GM19438 (cell line): ENCODE data around the gene MOB3B.

Experiments used
- ATAC-seq: cut with Tn5 transposase; IDR thresholded peaks from one replicate; pipeline ENCODE4 v1.9.1; 2021; ENCODE audit warnings: low read depth; ENCODE audit not compliant: unreplicated experiment

The MOB3B gene

DNA sequence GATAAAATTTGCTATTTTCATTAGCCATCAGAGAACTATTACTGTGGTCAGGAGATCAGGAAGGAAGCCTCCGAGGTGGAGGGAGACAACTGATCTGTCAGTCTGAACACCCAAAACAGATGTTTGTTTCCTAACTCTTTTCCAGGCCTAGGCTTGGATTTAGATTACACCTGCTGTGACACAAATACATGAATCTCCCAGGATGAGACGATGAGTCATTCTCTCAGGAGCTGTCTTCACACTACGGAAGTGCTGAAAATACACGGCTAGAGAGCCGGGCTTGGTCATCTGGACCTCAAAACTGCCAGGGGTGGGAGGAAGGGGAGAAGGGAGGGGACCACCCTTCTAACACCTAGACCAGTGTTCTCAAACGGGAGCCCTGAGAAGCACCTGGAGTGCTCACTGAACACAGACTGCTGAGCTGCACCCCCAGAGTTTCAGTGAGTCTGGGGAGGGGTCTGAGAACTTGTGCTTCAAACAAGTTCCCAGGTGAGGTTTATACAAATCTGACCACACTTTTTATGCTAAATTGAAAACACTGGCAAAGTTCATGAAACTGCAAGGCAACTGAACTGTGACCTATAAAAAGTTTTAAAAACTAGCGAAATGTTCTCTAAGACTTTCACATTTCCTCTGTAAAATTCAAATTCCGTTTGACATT, 152.3 kb downstream of the MOB3B start:
- ATAC-seq = peak; percentile 28

DNA sequence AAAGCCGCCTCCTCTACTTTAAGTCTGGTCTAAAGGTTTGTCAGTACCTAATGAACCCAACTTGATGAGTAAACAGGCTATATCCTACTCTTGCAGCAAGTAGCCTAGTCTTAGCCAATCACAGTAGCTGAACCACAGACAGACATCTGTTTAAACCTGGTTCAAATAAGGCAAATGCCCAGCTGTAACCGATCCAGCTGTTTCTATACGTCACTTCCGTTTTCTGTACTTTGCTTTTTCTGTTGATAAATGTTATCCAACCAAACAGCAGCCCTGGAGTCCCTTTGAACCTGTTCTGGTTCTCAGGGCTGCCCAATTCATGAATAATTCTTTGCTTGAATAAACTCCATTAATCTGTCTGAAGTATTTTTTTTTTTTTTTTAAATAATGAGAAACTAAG, 155.8 kb downstream of the MOB3B start:
- no peak for ATAC-seq

DNA sequence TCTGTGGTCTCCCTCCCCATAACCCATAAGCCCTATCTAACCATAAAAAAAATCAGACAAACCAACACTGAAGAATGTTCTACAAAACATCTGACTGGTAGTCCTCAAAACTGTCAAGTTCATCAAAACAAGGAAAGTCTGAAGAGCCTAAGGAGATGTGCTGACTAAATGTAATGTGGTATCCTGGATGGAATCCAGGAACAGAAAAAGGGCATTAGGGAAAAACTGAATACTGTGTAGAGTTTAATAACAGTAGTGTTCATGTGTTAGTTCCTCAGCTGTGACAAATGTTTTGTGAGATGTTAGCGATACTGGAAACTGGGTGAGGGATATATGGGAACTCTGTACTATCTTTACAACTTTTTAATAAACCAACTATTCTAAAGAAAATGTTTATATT, 157.0 kb downstream of the MOB3B start:
- no peak for ATAC-seq

DNA sequence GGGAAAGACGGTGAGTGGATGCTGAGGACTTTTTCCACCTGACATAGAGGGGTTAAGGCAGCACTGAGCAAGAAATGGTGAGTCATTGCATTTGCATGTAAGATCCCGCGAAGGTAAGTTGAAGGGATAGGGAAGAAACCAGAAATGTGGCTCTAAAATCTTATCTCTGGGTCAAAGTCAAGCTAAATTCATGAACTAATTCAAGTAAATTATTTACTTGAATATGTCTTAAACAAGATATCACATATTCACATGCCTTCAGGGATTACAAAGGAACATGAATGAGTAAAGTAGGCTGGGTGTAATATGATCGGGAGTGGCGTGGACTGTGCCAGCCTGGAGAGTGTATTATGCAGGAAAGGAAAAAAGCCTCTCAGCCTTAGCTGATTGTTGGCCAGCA, 158.2 kb downstream of the MOB3B start:
- no peak for ATAC-seq

DNA sequence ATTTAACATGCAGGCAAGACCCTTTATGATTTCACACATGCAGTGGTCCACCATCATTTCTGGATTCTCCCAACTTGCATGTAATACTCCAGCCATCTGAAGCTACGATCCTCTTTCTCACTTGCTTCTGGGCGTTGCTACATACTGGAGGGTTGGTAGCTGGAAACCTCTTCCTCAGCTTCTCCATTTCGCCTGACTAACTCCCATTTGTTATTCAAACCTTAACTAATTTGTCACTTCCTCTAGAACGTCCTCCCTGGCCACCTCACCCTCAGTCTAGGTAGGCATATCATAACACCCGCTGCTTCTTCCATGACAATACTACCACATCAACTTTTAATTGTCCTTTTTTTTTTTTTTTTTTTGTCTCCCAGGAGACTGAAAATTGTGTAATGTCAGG, 160.0 kb downstream of the MOB3B start:
- ATAC-seq = no peak

DNA sequence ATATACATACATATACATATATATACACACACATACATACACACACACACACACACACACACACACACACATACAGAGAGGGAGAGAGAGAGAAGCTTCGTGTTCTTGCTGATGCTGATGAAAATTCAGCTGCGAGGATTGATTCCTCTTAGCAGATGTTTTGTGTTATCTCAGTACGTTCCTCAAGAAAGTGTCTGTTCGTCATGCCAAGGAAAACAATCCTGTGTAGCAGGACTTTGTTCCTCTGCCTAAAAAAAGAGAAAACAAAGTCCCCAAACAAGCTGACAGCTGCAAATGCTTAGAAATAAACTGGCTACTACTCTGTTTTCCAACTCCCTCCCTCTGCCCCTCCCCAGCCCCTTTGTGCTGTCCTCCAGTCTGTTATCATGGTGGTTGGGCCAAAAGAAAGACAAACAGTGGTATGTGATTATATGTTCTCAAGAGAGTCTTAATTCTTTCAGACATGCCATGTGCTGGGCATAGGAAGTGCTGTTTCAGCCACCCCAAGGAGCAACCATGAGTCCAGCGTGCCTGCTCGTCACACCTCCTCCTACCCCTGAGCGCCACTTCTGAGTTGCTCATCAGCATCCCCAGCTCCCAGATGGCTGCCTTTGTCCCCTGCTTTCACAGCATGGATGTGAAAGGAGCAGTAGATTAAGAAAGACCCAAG, 161.2 kb downstream of the MOB3B start:
- ATAC-seq = no peak

DNA sequence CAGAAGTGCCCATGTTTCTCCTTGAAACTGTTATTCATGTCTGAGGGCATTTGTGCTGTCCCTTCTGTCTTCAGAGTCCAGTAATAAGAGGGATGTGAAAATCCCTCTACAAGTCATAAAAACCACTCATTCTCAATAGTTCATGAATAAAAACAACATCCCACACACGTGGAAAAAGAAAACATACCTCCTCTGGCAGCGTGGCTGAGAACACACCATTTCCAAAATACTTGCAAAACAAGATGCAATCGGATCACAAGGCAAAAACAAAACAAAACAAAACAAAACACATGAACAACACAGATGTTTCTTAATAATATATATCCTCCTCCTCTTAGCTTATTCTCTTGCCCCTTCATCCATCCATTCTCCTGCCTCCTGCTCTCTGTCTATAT, 161.7 kb downstream of the MOB3B start:
- no peak for ATAC-seq

DNA sequence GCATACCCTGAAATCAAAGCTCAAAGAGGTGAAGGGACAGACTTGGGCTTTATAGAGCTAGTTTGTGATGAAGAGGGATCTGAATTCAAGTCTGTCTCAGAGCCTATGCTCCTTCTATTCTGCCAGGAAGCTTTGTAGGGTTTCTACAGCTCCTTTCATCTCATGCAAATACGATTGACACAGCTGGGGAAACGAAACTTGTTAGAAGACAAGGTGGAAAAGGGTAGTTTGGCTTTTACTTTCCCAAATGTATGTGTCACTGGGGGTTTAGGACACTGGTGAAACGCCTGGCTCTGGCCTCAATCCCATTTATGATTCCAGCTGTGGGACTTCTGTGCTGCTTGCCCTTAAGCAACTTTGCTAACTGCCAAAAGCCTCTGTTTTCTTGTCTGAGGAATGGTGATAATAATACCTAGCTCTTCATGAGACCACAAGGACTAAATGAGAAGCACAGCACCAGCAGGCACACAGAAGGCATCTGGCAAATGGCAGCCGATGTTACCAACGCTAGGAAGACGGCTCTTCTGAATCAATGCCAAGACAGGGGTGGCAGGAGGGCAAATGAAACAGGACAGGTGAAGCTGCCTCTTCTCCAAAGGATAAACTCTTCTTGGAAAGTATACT, 162.3 kb downstream of the MOB3B start:
- peak; percentile 67 for ATAC-seq

DNA sequence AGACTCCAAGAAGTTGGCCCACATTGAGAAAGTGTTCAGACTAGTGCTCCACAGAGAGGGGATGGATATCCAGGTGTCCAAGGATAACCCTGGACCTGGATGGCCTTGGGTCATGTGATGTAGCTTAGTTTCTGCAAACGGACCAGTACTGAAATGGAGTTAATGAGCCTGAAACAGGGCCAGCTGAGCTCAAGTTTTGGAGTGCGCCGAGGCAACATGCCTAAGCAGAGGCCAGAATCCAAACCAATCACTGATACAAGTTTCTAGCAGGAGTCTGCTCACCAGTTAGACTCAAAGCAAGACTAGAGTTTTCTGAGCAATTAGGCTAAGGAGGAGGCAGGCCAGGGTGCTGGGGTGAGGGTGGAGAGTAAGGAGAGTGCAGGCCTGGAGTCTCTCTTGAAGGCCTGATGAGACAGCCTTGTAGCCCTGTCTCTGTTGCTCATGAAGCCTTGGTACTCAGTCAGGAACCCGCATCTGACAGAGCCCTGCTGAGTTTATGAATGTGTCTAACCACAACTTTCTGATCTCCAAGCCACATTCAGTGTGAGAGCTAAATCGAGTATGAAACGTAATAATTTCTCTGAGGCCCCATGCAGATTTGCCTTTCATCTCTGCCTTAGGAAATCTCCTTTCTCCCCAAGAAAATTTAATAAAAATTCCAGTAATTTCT, 163.8 kb downstream of the MOB3B start:
- ATAC-seq = peak; percentile 77

DNA sequence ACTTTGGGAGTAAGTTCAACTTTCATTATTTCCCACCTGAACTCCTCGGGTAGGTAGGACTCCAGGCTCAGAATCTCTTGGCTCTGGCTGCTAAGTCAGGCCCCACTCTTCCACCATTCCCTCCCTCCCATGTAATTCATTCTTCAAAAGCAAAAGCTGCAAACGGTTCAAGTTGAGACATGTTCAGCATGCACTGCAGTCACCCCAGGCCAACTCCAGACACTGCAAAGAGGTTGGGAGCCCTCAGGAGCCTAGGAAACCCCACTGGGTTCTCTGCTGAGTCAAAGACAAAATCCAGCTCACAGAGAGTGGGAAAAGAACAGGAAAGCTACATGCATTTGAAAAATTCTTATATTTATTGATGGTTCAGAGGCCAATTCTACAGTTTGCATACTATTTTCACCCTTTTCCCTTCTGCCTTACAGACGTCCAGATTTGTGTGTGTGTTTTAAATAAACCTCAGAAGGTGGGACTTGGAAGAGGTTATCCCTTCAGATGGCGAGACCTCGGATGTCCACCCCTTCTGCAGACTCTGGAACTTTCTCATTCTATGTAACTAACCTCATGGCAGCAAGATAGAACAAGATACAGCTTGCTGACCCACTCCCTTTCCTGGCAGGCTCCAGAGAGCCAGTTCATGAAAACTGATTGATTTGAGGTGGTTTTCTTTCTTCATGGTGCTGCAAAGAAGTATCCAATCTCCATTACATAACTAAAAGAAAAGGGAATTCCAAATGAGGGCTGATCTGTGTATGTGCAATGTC, 167.0 kb downstream of the MOB3B start:
- ATAC-seq = no peak

DNA sequence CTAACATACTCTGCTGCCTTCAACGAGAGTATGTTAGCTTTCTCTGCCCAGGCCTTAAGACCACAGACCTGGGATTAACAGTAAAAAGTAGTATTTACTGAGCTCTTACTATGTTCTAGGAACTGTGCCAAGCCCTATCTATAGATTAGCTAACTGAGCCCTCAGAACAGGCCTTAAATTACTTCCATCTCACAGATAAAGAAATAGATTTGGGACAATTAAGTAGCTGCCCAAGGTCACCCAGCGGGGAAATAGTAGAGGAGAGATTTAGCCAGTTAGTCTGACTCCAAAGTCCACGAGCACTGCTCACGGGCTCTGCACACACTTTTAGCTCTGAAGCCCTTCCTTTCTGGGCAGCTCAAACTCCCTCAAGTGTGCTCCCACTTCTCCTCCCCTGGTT, 168.1 kb downstream of the MOB3B start:
- no peak for ATAC-seq

DNA sequence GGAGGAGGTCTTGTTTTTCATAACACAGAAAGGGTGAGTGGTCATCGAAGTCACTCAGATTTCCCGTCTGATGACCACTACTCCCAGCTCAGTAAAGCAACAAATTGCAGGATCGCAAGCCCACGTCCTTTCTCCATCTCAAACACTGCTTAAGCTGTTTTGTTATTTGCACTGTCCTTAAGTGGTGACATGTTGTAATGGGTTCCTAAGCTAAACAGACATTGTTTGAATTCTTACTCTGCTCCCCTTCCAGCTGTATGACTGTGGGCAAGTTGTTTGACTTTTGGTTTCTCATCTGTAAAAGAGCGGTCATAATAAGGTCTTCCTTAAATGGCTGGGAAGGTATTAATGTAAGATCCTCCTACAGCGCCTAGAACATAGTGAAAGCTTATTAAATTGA, 169.9 kb downstream of the MOB3B start:
- ATAC-seq = no peak

DNA sequence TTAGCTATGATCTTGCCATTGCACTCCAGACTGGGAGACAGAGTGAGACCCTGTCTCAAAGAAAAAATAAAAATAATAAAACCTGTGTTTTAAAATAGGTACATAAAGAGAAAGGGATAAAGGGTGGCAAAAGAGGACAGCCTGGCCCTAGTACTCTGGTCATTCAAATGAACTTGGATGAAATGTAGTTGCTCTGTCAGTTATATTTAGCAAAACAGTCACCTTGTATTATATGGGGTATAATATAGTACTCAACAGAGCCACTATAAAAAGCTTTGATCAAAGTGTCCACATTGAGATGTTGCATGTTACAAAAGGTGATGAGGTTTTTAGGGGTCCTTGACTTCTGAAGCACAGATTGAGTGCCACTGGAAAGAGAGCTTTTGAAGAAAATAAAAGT, 171.6 kb downstream of the MOB3B start:
- no peak for ATAC-seq

DNA sequence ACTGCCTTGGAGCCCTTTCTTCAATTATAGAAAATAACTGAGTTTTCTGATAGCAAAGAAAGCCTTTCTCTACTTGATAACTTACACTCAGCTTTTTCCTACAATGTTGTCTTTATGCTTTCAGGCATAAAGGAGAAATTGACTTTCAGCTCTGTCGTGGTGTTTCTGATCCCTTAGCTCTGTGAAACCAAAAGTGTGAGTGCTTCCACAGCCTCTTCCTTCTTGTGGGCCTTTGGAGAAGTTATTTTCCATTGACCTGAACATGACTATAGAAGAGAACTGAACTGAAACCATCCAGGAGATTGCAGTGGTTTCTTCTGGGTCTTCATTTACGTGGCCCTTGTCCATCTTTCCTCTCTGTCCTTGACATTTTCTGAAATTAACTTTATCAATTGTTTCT, 173.2 kb downstream of the MOB3B start:
- ATAC-seq = no peak

DNA sequence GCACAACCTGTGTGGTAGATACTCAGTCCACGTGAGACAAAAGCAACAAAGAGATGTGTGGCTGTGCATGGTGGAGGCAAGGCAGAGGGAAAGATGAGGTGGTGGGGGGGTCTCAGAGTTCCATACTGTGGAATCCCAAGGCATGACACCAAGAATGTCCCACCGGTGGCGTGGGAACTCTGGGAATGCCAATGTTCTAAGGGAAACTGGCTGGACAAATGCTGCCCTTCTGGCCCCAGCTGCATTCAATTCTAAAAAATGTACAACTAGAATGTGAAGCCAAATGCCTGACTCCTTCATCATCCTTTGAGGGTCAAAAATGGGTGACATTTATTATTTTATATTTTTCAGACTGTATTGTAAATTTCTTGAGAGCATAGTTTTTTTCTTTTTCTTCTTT, 174.4 kb downstream of the MOB3B start:
- ATAC-seq = no peak

DNA sequence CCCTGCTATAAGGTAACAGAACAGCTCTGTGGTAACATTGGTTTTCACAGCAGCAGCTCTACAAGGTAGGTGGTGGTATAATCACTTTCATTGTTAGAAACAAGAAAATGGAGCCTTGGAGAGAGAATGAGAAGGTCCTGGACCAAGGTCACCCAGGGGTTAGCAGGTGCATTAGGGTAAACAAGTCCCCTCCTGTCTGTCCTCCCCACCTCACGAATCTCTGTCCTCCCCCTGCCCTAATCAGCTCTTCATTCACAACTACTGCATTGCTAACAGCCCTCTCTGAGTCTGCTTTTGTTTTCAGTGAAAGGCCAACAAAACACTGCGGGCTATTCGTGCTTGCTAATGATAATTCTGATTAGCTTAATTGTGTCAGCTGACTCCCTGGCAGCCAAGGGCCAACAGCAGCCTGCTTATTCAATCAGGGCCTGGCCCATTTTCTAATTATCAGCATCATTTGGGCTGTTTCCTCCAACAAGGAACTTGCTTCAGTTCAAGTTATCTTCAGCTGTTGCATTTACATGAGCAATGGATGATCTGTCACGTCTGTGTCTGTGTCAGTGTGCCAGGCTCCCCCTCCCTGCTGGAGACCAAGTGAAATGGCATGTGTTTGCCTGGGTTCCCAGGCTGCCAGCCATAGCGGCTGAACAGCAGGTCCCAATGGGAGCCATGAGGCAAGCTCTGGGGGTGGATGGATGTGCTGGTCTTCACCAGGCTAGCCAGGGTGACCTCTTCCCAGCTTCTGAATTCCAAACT, 176.0 kb downstream of the MOB3B start:
- ATAC-seq = peak; percentile 79

DNA sequence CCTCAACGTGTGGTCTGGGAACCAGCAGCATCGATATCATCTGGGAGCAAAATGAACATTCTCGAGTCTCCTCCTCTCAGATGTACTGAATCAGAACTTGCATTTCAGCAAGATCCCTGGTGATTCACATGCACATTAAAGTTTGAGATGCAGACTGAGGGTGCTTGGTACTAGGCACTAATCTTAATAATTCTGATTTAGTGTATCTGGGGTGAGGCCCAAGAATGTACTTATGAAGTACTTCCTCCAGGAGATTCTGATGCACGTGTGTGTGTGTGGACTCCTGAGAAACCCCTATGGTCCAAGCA, 176.5 kb downstream of the MOB3B start:
- ATAC-seq = no peak

DNA sequence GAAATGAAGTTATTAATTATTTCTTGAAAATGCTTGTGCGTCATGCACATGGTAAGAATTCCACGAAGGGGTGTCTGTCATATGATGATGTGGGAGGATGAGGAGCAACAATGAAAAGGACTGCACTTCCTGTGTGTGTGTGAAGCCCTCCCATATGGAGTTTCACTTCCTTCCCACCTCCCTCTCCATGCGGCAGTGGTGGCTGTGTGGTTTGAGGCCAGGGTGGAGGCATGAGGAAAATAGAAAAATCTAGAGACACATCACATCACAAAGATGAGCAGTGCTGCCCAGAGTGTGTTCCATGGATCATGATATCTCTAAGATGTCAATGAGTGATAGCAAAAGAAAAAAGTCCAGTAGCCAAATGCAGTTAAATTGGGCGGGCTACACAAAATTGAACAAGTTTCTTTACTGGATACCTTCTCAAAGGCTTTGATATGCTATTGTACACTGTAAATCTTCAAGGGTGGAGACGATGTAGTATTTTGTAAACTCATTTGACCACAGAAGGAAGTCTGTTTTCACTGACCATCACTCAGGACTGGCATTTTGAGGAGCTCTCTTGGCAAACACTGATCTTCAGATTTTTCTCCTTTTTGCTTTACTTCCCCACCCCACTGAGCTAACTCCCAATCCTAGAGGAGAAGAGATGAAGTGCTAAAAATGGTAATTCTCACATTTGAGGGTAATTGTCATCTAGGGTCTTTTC, 177.0 kb downstream of the MOB3B start:
- peak; percentile 43 for ATAC-seq

DNA sequence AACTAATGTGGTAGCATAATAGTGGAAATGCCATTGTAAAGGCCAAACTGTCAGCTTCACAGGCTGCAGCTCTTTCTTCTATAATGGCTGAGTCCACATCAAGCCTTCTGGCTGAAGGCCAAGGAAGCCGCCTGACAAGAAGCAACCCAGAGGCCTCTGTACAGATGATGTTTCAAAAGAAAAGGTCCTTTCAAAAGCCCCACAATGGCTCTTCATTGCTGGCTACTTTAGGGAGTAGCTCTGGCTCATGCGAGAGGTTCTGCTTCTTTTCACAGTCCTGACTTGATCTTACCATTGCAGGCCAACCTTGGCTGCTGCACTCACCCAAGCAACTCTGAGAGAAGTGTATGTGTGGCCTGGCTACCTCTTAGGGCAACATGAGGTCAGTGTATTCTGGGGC, 178.2 kb downstream of the MOB3B start:
- ATAC-seq = no peak
